HepG2 (cell line): ENCODE data around the gene BSG. TPM values are rescaled to one million over a fixed set of nuclear protein-coding genes. Genes with fewer than 3 reads are reported as not detected.

Source experiments
- AHR ChIP-seq: IDR thresholded peaks from 2 replicates; pipeline ENCODE4 v1.6.1; 2018; ENCODE audit warnings: missing genetic modification reagents, missing compliant biosample characterization
- ETV5 ChIP-seq: IDR thresholded peaks from 2 replicates; pipeline ENCODE4 v1.6.1; 2018; ENCODE audit warnings: missing biosample characterization, missing genetic modification reagents, inconsistent platforms, borderline replicate concordance
- HNF1A ChIP-seq, 2 experiments: sonication (generic) in 1 of 2; formaldehyde crosslinking in 1 of 2; IDR thresholded peaks; 2 replicates each; pipeline versions ENCODE4 v1.4.0 to v1.6.1; 2016 to 2020; ENCODE audit warnings: borderline replicate concordance in 1 of 2, low read depth in 1 of 2, mild to moderate bottlenecking in 1 of 2, missing genetic modification reagents in 1 of 2
- MIER3 ChIP-seq: IDR thresholded peaks from 2 replicates; pipeline ENCODE4 v1.6.1; 2016; ENCODE audit warnings: missing compliant biosample characterization, borderline replicate concordance
- RARA ChIP-seq: IDR thresholded peaks from 2 replicates; pipeline ENCODE4 v1.6.1; 2016; ENCODE audit warnings: missing genetic modification reagents, missing compliant biosample characterization
- SP5 ChIP-seq: IDR thresholded peaks from 2 replicates; pipeline ENCODE4 v1.6.1; 2016; ENCODE audit warnings: low read depth, borderline replicate concordance
- ZFX ChIP-seq: sonication (generic); formaldehyde crosslinking; IDR thresholded peaks from 2 replicates; pipeline ENCODE4 v1.4.0; 2020; ENCODE audit warnings: mild to moderate bottlenecking, low read depth, missing genetic modification reagents, moderate library complexity
- ZMAT3 ChIP-seq: sonication (generic); formaldehyde crosslinking; conservative IDR thresholded peaks from 2 replicates; pipeline ENCODE4 v1.7.0; 2021; ENCODE audit warnings: missing genetic modification reagents
- ZNF576 ChIP-seq: sonication (generic); formaldehyde crosslinking; IDR thresholded peaks from 2 replicates; pipeline ENCODE4 v1.4.0; 2020; ENCODE audit warnings: mild to moderate bottlenecking, missing genetic modification reagents
- ZNF724P ChIP-seq: sonication (generic); formaldehyde crosslinking; IDR thresholded peaks from 2 replicates; pipeline ENCODE4 v1.8.0; 2022; ENCODE audit warnings: missing genetic modification reagents, borderline replicate concordance
- ZSCAN12 ChIP-seq: sonication (generic); formaldehyde crosslinking; IDR thresholded peaks from 2 replicates; pipeline ENCODE4 v1.9.0; 2021; ENCODE audit warnings: mild to moderate bottlenecking, missing genetic modification reagents
- polyA plus RNA-seq, 8 experiments: library from polyadenylated mRNA; depleted of rRNA in 3 of 8; stranded (reverse) in 7 of 8; unstranded in 1 of 8; fragments of >200 nt; fragmentation: Illumina TruSeq in 4 of 8; extraction: Trizol in 4 of 8; gene quantifications; 2 replicates each; pipeline versions ENCODE4 v1.2.1 to v1.2.3, GENCODE V29; 2011 to 2016; ENCODE audit warnings: low read depth in 4 of 8, missing spikeins in 1 of 8, mixed read lengths in 1 of 8; ENCODE audit not compliant: insufficient read depth in 1 of 8
- total RNA-seq, 5 experiments: library from RNA; depleted of rRNA; stranded (reverse); fragments of >200 nt; fragmentation: Illumina TruSeq; extraction: Trizol; gene quantifications; 2 replicates each; pipeline ENCODE4 v1.2.3, GENCODE V29; 2016; ENCODE audit warnings: low read depth in 1 of 5
- TF ChIP-seq, protein P1 (sequence below): sonication (generic); formaldehyde crosslinking; IDR thresholded peaks from 2 replicates; pipeline ENCODE4 v1.4.0; 2020; ENCODE audit warnings: mild to moderate bottlenecking, missing genetic modification reagents
- TF ChIP-seq, protein P2 (sequence below): IDR thresholded peaks from 2 replicates; pipeline ENCODE4 v1.6.1; 2018; ENCODE audit warnings: missing genetic modification reagents, mild to moderate bottlenecking, missing compliant biosample characterization

Gene BSG
- total and polyA plus RNA-seq, 2 of the 13 experiments (the other 11 are each of a cell fraction or from before 2014, with no cell fraction given): 309 to 754 TPM

GRCh38 chr19:558770-559439 lies 13.5 kb upstream of the BSG start (continued):
- TF ChIP-seq, protein P1, sequence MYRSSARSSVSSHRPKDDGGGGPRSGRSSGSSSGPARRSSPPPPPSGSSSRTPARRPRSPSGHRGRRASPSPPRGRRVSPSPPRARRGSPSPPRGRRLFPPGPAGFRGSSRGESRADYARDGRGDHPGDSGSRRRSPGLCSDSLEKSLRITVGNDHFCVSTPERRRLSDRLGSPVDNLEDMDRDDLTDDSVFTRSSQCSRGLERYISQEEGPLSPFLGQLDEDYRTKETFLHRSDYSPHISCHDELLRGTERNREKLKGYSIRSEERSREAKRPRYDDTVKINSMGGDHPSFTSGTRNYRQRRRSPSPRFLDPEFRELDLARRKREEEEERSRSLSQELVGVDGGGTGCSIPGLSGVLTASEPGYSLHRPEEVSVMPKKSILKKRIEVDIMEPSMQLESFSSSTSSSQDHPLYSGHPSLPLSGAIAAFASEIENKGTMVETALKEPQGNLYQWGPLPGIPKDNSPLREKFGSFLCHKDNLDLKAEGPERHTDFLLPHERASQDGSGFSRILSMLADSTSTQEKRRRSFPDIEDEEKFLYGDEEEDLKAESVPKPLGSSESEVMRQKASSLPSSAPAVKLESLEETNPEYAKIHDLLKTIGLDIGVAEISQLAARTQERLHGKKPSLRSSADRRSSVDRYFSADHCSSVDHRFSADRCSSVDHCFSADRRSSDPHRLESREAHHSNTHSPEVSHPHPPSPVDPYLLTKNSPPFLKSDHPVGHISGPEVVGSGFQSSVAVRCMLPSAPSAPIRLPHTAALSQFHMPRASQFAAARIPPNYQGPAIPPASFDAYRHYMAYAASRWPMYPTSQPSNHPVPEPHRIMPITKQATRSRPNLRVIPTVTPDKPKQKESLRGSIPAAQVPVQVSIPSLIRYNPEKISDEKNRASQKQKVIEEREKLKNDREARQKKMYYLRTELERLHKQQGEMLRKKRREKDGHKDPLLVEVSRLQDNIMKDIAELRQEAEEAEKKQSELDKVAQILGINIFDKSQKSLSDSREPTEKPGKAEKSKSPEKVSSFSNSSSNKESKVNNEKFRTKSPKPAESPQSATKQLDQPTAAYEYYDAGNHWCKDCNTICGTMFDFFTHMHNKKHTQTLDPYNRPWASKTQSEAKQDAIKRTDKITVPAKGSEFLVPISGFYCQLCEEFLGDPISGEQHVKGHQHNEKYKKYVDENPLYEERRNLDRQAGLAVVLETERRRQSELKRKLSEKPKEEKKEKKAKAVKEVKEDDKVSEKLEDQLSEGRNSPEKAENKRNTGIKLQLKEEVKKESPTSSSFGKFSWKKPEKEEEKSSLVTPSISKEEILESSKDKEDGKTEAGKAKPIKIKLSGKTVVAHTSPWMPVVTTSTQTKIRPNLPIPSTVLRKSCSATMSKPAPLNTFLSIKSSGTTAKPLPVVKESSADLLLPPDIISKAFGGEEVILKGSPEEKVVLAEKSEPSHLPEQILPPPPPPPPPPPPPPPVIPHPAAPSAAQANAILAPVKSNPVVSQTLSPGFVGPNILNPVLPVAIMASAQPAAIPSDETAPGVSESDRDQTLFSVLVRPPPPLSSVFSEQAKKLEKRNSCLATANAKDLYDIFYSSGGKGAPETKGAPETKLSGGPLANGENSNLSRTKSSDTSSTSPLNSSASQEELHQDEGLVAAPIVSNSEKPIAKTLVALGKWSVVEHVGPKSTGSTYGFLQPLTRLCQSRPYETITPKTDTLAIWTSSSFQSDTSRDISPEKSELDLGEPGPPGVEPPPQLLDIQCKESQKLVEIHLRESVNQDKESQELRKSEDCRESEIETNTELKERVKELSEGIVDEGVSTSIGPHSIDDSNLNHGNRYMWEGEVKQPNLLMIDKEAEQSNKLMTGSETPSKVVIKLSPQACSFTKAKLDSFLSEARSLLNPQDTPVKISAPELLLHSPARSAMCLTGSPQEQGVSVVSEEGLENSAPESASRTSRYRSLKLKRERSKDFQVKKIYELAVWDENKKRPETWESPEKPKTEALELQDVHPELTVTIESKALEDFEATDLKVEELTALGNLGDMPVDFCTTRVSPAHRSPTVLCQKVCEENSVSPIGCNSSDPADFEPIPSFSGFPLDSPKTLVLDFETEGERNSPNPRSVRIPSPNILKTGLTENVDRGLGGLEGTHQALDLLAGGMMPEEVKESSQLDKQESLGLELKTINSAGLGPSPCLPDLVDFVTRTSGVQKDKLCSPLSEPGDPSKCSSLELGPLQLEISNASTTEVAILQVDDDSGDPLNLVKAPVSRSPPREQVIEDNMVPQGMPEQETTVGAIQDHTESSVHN (CRISPR knock-in tag): no peak
- TF ChIP-seq AHR (CRISPR knock-in tag): 0 out of 2 replicates have a peak, but pooled peaks have one; percentile 41
- TF ChIP-seq HNF1A (IDR thresholded peaks at IDR 0.05; ENCODE audit: low read depth): no peak
- no peak for TF ChIP-seq HNF1A (CRISPR knock-in tag; IDR thresholded peaks at IDR 0.05; ENCODE audit: borderline replicate concordance)
- peak; percentile 73; the same call in 1 of the 2 replicates for TF ChIP-seq ETV5 (CRISPR knock-in tag)
- TF ChIP-seq RARA (CRISPR knock-in tag): peak; percentile 93
- TF ChIP-seq ZNF724P (CRISPR knock-in tag): 0 out of 2 replicates have a peak, but pooled peaks have one; percentile 40
- TF ChIP-seq MIER3: no peak; the same call in 1 of the 2 replicates
- TF ChIP-seq ZNF576 (CRISPR knock-in tag): no peak
- peak; percentile 82 for TF ChIP-seq SP5 (CRISPR knock-in tag)
- TF ChIP-seq, protein P2, sequence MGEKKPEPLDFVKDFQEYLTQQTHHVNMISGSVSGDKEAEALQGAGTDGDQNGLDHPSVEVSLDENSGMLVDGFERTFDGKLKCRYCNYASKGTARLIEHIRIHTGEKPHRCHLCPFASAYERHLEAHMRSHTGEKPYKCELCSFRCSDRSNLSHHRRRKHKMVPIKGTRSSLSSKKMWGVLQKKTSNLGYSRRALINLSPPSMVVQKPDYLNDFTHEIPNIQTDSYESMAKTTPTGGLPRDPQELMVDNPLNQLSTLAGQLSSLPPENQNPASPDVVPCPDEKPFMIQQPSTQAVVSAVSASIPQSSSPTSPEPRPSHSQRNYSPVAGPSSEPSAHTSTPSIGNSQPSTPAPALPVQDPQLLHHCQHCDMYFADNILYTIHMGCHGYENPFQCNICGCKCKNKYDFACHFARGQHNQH (CRISPR knock-in tag): 0 out of 2 replicates have a peak, but pooled peaks have one; percentile 38
- no peak for TF ChIP-seq ZSCAN12 (CRISPR knock-in tag)
- TF ChIP-seq ZMAT3 (CRISPR knock-in tag): peak; percentile 72; the same call in 1 of the 2 replicates
- peak; percentile 83 for TF ChIP-seq ZFX
